BE2C (cell line): ENCODE data around the gene KPNA3.
"Not testable (repeated sequence)": the region's sequence is repeated elsewhere in the genome, so short reads cannot be mapped to it uniquely, and the experiment has no call there.

ENCODE experiments used
- DNase-seq: peaks from one replicate; pipeline ENCODE4 v3.0.0-alpha.2; 2020
- H3K27me3 ChIP-seq: fragments of 250-450 bp; sonication (Bioruptor Pico); 2 replicates; pipeline ENCODE4 v1.5.1; 2020; ENCODE audit warnings: mild to moderate bottlenecking
- H3K36me3 ChIP-seq: fragments of 250-450 bp; sonication (Bioruptor Pico); 2 replicates; pipeline ENCODE4 v1.5.1; 2020; ENCODE audit warnings: mild to moderate bottlenecking
- H3K4me1 ChIP-seq: fragments of 250-450 bp; sonication (Bioruptor Pico); 2 replicates; pipeline ENCODE4 v1.5.1; 2020
- H3K4me3 ChIP-seq: 2 replicates; pipeline ENCODE4 v1.5.1; 2011; ENCODE audit warnings: low read depth, low read length
- H3K9me3 ChIP-seq: fragments of 250-450 bp; sonication (Bioruptor Pico); 2 replicates; pipeline ENCODE4 v1.5.1; 2020
- CTCF ChIP-seq: IDR thresholded peaks from 2 replicates; pipeline ENCODE4 v1.5.1; 2012; ENCODE audit warnings: mild to moderate bottlenecking, low read depth, low read length

The KPNA3 gene

GRCh38 chr13:49777746-49778614, 14.5 kb downstream of the KPNA3 start:
- H3K4me1 ChIP-seq = no peaks in the 10 kb centered on the region
- no peak for DNase-seq
- H3K36me3 ChIP-seq = no peaks in the 10 kb centered on the region; the same call in 1 of the 2 replicates
- no peaks in the 10 kb centered on the region for H3K9me3 ChIP-seq
- no peaks in the 10 kb centered on the region for H3K27me3 ChIP-seq
- H3K4me3 ChIP-seq = no peak overlapping the region
- TF ChIP-seq CTCF = no peak

GRCh38 chr13:49776871-49777270, 15.6 kb downstream of the KPNA3 start:
- Histone ChIP-seq H3K9me3 (no peaks in the 10 kb centered on the region), H3K4me3 (no peak overlapping the region), H3K36me3 (no peaks in the 10 kb centered on the region; the same call in 1 of the 2 replicates), H3K27me3 (no peaks in the 10 kb centered on the region), H3K4me1 (no peaks in the 10 kb centered on the region)
- DNase-seq = no peak
- TF ChIP-seq CTCF = no peak

GRCh38 chr13:49774376-49775005, 18.0 kb downstream of the KPNA3 start:
- Histone ChIP-seq H3K4me1 (no peaks in the 10 kb centered on the region), H3K36me3 (no peaks in the 10 kb centered on the region), H3K9me3 (no peaks in the 10 kb centered on the region), H3K4me3 (no peak overlapping the region), H3K27me3 (no peaks in the 10 kb centered on the region)
- no peak for TF ChIP-seq CTCF
- DNase-seq = no peak

GRCh38 chr13:49772828-49773227, 19.7 kb downstream of the KPNA3 start:
- DNase-seq = no peak
- Histone ChIP-seq H3K27me3 (no peaks in the 10 kb centered on the region), H3K4me3 (no peak overlapping the region), H3K36me3 (no peaks in the 10 kb centered on the region), H3K9me3 (no peaks in the 10 kb centered on the region), H3K4me1 (no peaks in the 10 kb centered on the region)
- TF ChIP-seq CTCF = no peak

- not testable (repeated sequence) for H3K36me3 ChIP-seq, H3K27me3 ChIP-seq, H3K4me3 ChIP-seq, H3K9me3 ChIP-seq, H3K4me1 ChIP-seq, DNase-seq
These were observed 30.7 kb downstream of the KPNA3 start for GRCh38 chr13:49761811-49762210.

GRCh38 chr13:49760558-49760957, 31.9 kb downstream of the KPNA3 start:
- DNase-seq = no peak
- no peaks in the 10 kb centered on the region for H3K27me3 ChIP-seq
- H3K4me3 ChIP-seq = no peak overlapping the region
- H3K36me3 ChIP-seq = peaks cover 3% of the 10 kb centered on the region; the same call in 1 of the 2 replicates
- H3K4me1 ChIP-seq = no peaks in the 10 kb centered on the region
- no peaks in the 10 kb centered on the region for H3K9me3 ChIP-seq
- no peak for TF ChIP-seq CTCF
